C4-2B (cell line): ENCODE measurements around the gene SNAP29.

Experiments
- ZFX ChIP-seq: fragments of 450-650 bp; IDR thresholded peaks from 2 replicates; pipeline ENCODE4 v1.6.1; 2017
- TF ChIP-seq, protein P1 (sequence below): fragments of 450-650 bp; conservative IDR thresholded peaks from 2 replicates; pipeline ENCODE4 v1.5.1; 2017; ENCODE audit warnings: mild to moderate bottlenecking

GRCh38 chr22:20885017-20885556 is 26.3 kb downstream of the SNAP29 start:
- TF ChIP-seq, protein P1, sequence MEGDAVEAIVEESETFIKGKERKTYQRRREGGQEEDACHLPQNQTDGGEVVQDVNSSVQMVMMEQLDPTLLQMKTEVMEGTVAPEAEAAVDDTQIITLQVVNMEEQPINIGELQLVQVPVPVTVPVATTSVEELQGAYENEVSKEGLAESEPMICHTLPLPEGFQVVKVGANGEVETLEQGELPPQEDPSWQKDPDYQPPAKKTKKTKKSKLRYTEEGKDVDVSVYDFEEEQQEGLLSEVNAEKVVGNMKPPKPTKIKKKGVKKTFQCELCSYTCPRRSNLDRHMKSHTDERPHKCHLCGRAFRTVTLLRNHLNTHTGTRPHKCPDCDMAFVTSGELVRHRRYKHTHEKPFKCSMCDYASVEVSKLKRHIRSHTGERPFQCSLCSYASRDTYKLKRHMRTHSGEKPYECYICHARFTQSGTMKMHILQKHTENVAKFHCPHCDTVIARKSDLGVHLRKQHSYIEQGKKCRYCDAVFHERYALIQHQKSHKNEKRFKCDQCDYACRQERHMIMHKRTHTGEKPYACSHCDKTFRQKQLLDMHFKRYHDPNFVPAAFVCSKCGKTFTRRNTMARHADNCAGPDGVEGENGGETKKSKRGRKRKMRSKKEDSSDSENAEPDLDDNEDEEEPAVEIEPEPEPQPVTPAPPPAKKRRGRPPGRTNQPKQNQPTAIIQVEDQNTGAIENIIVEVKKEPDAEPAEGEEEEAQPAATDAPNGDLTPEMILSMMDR = no peak
- TF ChIP-seq ZFX = no peak
